Measurements from ENCODE around the gene TMEM42. TPM values are rescaled to one million over a fixed set of nuclear protein-coding genes. Genes with fewer than 3 reads are reported as not detected.
A peak's percentile ranks its signal among the peaks of the same experiment; 100 is the strongest.

The TMEM42 gene
- total and polyA plus RNA-seq, 2 experiments from 2014 or later: 14.7 to 22.2 TPM

DNA sequence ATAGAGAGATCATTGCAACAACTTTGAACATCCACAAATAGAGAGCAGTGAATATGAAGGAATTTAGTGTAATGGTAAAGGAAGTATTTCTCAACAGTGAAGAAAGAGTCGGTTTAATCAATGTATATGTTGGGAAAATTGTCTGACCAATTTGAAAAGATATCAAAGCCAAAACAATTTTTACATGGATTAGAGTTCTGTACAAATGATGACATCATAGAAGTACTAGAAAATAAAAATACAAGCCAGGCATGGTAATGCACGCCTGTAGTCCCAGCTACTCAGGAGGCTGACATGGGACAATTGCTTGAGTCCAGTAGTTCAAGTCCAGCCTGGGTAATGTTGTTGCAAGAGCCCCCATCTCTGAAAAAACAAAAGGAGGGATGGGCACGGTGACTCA lies 26.0 kb upstream of the TMEM42 start:
- no peaks in the 10 kb centered on the region for H3K9me2 ChIP-seq (replicated peaks; ENCODE audit: insufficient read depth)
- H3K27ac ChIP-seq: no peak overlapping the region
- H3K9me3 ChIP-seq (ENCODE audit: low read depth): no peaks in the 10 kb centered on the region
- 98% methylated on average over 3 of the region's 3 CpGs for WGBS (ENCODE audit: low lambda C conversion rate, missing lambda C conversion rate)
- no peaks in the 10 kb centered on the region for H4K20me1 ChIP-seq (ENCODE audit: insufficient read depth, poor library complexity, severe bottlenecking)
- H2AFZ ChIP-seq: no peak overlapping the region
- no peaks in the 10 kb centered on the region for H3K27me3 ChIP-seq
- TF ChIP-seq EZH2 (IDR thresholded peaks at IDR 0.05; ENCODE audit: borderline replicate concordance) (no peak), EZH2phosphoT487 (IDR thresholded peaks at IDR 0.05; ENCODE audit: low read depth, severe bottlenecking, unreplicated experiment) (no peak)
- TF ChIP-seq, protein P1, sequence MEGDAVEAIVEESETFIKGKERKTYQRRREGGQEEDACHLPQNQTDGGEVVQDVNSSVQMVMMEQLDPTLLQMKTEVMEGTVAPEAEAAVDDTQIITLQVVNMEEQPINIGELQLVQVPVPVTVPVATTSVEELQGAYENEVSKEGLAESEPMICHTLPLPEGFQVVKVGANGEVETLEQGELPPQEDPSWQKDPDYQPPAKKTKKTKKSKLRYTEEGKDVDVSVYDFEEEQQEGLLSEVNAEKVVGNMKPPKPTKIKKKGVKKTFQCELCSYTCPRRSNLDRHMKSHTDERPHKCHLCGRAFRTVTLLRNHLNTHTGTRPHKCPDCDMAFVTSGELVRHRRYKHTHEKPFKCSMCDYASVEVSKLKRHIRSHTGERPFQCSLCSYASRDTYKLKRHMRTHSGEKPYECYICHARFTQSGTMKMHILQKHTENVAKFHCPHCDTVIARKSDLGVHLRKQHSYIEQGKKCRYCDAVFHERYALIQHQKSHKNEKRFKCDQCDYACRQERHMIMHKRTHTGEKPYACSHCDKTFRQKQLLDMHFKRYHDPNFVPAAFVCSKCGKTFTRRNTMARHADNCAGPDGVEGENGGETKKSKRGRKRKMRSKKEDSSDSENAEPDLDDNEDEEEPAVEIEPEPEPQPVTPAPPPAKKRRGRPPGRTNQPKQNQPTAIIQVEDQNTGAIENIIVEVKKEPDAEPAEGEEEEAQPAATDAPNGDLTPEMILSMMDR (IDR thresholded peaks at IDR 0.05; ENCODE audit: poor library complexity): no peak
- H3K4me1 ChIP-seq (ENCODE audit: insufficient read depth): no peaks in the 10 kb centered on the region
- H3K36me3 ChIP-seq (replicated peaks; ENCODE audit: insufficient read depth, low read depth): no peaks in the 10 kb centered on the region
- no peak overlapping the region for H3K4me3 ChIP-seq
- H3K79me2 ChIP-seq: no peaks in the 10 kb centered on the region
- H3K4me2 ChIP-seq: no peak overlapping the region
- no peak for DNase-seq (ENCODE audit: low spot score)

DNA sequence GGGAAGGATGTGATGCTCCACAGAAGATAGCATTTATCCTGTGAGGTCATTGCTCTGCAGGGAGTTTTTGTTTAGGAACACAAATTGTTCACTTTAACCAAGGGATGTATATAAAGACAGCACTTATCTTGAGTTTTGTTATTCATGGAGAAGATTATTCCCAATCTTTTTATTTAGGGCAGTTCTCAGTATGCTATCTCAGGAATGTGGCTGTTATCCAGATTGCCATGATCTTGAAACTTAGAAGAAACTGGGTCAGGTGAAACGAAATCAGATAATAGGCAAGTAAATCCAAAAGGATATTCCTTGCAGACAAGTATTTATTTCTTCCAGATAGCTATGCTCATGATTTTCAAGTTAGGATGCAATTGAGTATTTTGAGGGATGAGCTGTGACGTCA lies 19.3 kb upstream of the TMEM42 start:
- Histone ChIP-seq H3K27me3 (no peaks in the 10 kb centered on the region), H3K4me2 (no peak overlapping the region), H3K4me1 (ENCODE audit: insufficient read depth) (peaks cover 14% of the 10 kb centered on the region), H3K27ac (no peak overlapping the region), H4K20me1 (ENCODE audit: insufficient read depth, poor library complexity, severe bottlenecking) (no peaks in the 10 kb centered on the region), H3K4me3 (no peak overlapping the region), H3K36me3 (replicated peaks; ENCODE audit: insufficient read depth, low read depth) (no peaks in the 10 kb centered on the region), H2AFZ (no peak overlapping the region), H3K9me3 (ENCODE audit: low read depth) (no peaks in the 10 kb centered on the region), H3K79me2 (no peaks in the 10 kb centered on the region), H3K9me2 (replicated peaks; ENCODE audit: insufficient read depth) (no peaks in the 10 kb centered on the region)
- no peak for DNase-seq (ENCODE audit: low spot score)
- 80% methylated on average over 2 of the region's 2 CpGs for WGBS (ENCODE audit: low lambda C conversion rate, missing lambda C conversion rate)
- no peak for TF ChIP-seq EZH2 (IDR thresholded peaks at IDR 0.05; ENCODE audit: borderline replicate concordance)
- TF ChIP-seq, protein P1 (IDR thresholded peaks at IDR 0.05; ENCODE audit: poor library complexity): no peak
- no peak for TF ChIP-seq EZH2phosphoT487 (IDR thresholded peaks at IDR 0.05; ENCODE audit: low read depth, severe bottlenecking, unreplicated experiment)

DNA sequence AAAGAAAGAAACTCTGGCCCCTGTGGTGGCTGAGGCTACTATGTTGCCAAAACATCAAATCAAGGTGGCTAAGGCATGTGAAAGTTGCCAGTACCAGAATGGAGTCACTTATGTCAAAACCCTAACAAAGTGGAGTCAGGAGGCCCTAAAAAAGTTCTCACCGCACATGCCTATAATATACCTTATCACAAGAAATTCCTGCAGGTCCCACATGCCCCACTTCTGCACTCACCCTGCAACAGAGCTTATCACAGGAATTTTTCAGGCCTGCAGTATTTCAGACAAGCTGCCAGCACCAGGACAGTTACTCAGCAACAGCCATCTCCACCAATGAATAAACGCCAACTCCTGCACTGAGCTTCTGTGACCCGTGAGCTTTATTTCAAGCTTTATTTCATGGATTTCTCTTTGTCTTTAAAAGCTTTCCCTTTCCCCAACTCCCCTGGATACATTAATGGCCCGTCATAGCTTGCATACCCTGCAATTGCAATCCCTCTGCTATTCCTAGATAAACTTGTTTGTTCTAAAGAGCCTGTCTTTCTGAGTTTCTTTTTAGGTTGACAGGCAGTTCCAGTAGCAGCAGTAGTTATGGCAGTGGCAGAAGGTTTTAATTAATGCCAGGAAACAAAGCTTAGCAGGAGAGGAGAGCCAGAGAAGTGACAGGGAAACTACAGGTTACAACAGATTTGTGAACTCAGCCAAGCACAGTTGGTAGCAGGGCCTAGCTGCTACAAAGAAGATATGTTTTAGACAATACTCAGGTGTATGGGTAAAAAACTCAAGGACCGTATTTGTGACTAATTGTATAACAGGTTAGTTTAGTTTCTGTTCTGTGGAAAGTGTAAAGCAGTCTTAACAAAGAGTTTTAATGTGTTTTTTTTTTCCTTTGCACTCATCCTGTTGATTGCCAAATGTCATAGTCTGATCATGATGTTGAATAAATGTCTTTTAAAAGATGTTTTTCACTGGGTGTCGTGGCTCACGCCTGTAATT lies 15.9 kb upstream of the TMEM42 start:
- no peak for TF ChIP-seq EZH2 (IDR thresholded peaks at IDR 0.05; ENCODE audit: borderline replicate concordance)
- TF ChIP-seq, protein P1 (IDR thresholded peaks at IDR 0.05; ENCODE audit: poor library complexity): no peak
- TF ChIP-seq EZH2phosphoT487 (IDR thresholded peaks at IDR 0.05; ENCODE audit: low read depth, severe bottlenecking, unreplicated experiment): no peak
- Histone ChIP-seq H3K27ac (peak overlapping the region; percentile 72), H3K36me3 (replicated peaks; ENCODE audit: insufficient read depth, low read depth) (no peaks in the 10 kb centered on the region), H3K9me3 (ENCODE audit: low read depth) (no peaks in the 10 kb centered on the region), H4K20me1 (ENCODE audit: insufficient read depth, poor library complexity, severe bottlenecking) (no peaks in the 10 kb centered on the region), H3K9me2 (replicated peaks; ENCODE audit: insufficient read depth) (peaks cover 2% of the 10 kb centered on the region), H3K27me3 (no peaks in the 10 kb centered on the region), H3K79me2 (no peaks in the 10 kb centered on the region), H3K4me1 (ENCODE audit: insufficient read depth) (peaks cover 14% of the 10 kb centered on the region), H3K4me2 (peak overlapping the region; percentile 56), H3K4me3 (no peak overlapping the region), H2AFZ (no peak overlapping the region)
- 48% methylated on average over 7 of the region's 7 CpGs for WGBS (ENCODE audit: low lambda C conversion rate, missing lambda C conversion rate)
- DNase-seq (ENCODE audit: low spot score): peak; percentile 64

Data from hepatocyte (in vitro differentiated cells).